Glomerular endothelial cell (primary cell): ENCODE results near the gene MKNK1. TPM values are rescaled to one million over a fixed set of nuclear protein-coding genes. Genes with fewer than 3 reads are reported as not detected.

ENCODE experiments used
- DNase-seq: peaks from one replicate; pipeline ENCODE4 v3.0.0-alpha.2; 2011; ENCODE audit warnings: low read depth, low spot score; ENCODE audit errors: extremely low read depth
- total RNA-seq: library from RNA; depleted of rRNA; stranded (reverse); fragments of >200 nt; gene quantifications from 2 replicates; pipeline ENCODE4 v1.2.3, GENCODE V29; 2015

MKNK1 gene
- total RNA-seq, 1 donor from 2014 or later = 25.4 TPM

- DNase-seq = no peak
These were observed 35.0 kb downstream of the MKNK1 start for GRCh38 chr1:46569116-46569515.

- DNase-seq = no peak
These were observed 35.6 kb downstream of the MKNK1 start for GRCh38 chr1:46568461-46568891.

- DNase-seq = no peak
These were observed 40.7 kb downstream of the MKNK1 start for GRCh38 chr1:46563341-46563740.

GRCh38 chr1:46562498-46562897 is 41.6 kb downstream of the MKNK1 start:
- DNase-seq = no peak

- DNase-seq = no peak
These were observed 45.1 kb downstream of the MKNK1 start for GRCh38 chr1:46558966-46559365.

GRCh38 chr1:46558141-46558963 is 45.7 kb downstream of the MKNK1 start:
- DNase-seq = no peak

GRCh38 chr1:46557403-46557802 is 46.7 kb downstream of the MKNK1 start:
- no peak for DNase-seq

- no peak for DNase-seq
These were observed 47.2 kb downstream of the MKNK1 start for GRCh38 chr1:46556822-46557221.

GRCh38 chr1:46555826-46556619 is 48.0 kb downstream of the MKNK1 start:
- no peak for DNase-seq

GRCh38 chr1:46554597-46555381 is 49.3 kb downstream of the MKNK1 start:
- no peak for DNase-seq

- DNase-seq = no peak
These were observed 49.9 kb downstream of the MKNK1 start for GRCh38 chr1:46554236-46554596.

GRCh38 chr1:46553506-46553905 is 50.6 kb downstream of the MKNK1 start:
- no peak for DNase-seq

- DNase-seq = no peak
These were observed 51.5 kb downstream of the MKNK1 start for GRCh38 chr1:46552357-46553237.

- no peak for DNase-seq
These were observed 52.4 kb downstream of the MKNK1 start, which contains the start of gene KNCN for GRCh38 chr1:46551597-46552095. Gene KNCN (minus strand): TSS chr1:46551647. CDS start chr1:46551215, 432 bp downstream.

- no peak for DNase-seq
These were observed 53.3 kb downstream of the MKNK1 start for GRCh38 chr1:46550751-46551231.

- DNase-seq = no peak
These were observed 54.1 kb downstream of the MKNK1 start for GRCh38 chr1:46549697-46550681.

GRCh38 chr1:46547481-46548383 is 56.3 kb downstream of the MKNK1 start:
- DNase-seq = no peak

- no peak for DNase-seq
These were observed 57.9 kb downstream of the MKNK1 start for GRCh38 chr1:46546210-46546609.
